Measurements from ENCODE around the gene GJC3.
"Not testable (repeated sequence)": the region's sequence is repeated elsewhere in the genome, so short reads cannot be mapped to it uniquely, and the experiment has no call there.

GJC3 gene, protein sequence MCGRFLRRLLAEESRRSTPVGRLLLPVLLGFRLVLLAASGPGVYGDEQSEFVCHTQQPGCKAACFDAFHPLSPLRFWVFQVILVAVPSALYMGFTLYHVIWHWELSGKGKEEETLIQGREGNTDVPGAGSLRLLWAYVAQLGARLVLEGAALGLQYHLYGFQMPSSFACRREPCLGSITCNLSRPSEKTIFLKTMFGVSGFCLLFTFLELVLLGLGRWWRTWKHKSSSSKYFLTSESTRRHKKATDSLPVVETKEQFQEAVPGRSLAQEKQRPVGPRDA

DNA sequence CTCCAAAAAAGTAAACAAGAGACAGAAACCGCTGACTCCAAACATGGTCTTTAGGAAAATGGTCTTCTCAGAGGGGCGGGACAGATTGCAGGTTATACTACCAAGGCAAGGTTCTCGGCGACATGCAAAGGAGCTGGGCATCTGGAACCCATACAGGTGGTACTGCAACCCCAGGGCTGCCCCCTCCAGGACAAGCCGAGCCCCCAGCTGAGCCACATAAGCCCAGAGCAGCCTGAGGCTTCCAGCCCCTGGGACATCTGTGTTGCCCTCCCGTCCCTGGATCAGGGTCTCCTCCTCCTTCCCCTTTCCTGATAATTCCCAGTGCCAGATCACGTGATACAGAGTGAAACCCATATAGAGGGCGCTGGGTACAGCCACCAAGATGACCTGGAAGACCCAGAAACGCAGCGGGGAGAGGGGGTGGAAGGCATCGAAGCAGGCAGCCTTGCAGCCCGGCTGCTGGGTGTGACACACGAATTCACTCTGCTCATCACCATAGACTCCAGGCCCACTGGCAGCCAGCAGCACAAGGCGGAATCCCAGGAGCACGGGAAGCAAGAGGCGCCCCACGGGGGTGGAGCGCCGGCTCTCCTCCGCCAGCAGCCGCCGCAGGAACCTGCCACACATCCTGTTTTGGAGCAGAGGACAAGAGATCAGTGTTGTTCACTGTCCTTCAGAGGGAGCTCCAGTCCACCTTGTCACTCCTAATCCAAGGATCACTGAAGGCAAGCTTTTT, at the start of gene GJC3:
TSS of gene GJC3 (minus strand) at position 627 of the 736 bp plus-strand sequence. CDS start at position 627, 0 bp downstream.
- FAIRE-seq: no peak

- FAIRE-seq: no peak
These were observed 47.2 kb upstream of the GJC3 start for GRCh38 chr7:99976626-99977025.

GRCh38 chr7:99975782-99976521, 46.5 kb upstream of the GJC3 start, which contains the start of gene AZGP1:
TSS of gene AZGP1 (minus strand) at chr7:99976031. CDS start at chr7:99976020, 11 bp downstream.
- no peak for FAIRE-seq

- FAIRE-seq: no peak
These were observed 45.3 kb upstream of the GJC3 start for GRCh38 chr7:99974681-99975080.

GRCh38 chr7:99973817-99974216, 44.4 kb upstream of the GJC3 start:
- not testable (repeated sequence) for FAIRE-seq

DNA sequence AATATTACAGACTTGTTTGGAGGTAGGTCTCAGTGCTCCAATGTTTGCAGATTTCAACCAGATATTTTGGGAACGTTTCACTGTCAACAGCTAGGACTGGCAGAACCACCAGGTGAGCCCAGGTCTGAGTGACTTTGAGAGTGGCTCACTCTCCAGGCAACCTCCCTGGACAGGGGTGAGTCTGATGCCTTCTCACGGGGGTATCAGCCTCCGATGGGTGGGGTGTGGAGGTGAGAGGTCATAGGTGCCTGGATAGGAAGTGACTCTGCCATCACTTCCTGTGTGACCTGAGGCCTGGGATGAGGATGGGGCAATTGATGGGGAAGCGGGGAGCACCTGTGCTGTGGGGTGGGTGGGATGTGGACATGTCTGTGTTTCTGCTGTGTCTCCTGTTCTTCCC, 41.8 kb upstream of the GJC3 start:
- no peak for FAIRE-seq

DNA sequence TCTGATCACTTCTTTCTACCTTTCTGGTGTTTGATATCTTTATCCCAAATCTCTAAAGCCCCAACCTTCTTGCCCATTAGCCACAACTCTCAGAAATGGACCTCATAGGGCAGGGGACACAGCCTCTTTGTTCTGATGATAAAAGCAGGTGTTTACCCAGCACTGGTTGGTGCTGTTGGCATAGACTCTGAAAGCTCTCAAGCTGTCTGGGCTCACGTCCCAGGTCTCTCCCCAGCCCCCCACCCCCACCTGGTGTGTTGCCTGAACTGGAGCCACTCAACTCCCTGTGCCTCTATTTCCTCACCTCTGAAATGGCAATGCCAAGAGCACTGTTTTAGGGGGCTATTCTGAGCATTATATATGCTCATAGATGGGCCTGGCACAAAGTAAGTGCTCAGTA, 40.4 kb upstream of the GJC3 start:
- not testable (repeated sequence) for FAIRE-seq

GRCh38 chr7:99969298-99969697, 39.9 kb upstream of the GJC3 start:
- FAIRE-seq: no peak

DNA sequence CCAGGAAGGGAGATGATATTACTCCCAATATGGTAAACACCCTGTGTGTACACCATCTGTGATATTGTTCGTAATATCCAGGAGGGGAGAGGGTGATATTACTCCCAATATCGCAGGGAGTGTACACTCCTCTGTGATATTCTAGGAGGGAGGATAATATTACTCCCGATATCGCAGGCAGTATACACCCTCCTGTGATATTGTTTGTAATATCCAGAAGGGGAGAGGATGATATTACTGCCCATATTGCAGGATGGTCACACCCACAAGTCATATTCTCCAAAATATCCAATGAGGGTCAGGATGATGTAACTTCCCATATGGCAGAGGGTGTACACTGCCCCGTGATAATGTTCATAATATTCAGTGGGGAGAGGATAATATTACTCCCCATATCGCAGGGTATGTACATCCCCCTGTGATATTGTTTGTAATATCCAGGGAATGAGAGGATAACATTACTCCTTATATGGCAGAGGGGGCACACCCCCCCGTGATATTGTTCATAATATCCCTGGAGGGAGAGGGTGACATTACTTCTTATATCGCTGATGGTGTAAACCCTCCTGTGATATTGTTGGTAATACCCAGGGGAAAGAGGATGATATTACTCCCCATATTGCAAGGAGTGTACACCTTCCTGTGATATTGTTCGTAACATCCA, 29.3 kb upstream of the GJC3 start:
- no peak for FAIRE-seq

DNA sequence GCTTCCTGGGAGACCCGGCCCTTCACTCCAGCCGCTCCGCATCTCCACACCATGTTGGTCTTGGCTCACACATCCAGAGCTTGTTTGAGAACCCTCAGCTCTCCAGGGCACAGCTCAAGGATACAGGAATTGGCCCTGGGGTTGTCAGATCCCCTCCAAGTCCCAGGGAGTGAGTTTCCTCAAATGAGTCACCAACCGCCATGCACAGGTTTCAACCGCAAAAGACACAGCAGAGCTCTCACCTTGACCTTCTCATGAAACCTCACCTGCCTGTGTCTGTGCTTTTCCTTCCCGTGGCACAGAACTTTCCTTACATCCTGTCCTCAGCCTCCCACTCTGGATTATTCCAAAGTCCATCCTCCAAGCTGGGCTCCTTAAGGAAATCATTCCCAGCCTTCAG, 25.8 kb upstream of the GJC3 start:
- FAIRE-seq: no peak

GRCh38 chr7:99954643-99955042, 25.2 kb upstream of the GJC3 start:
- not testable (repeated sequence) for FAIRE-seq

- FAIRE-seq: no peak
These were observed 24.2 kb upstream of the GJC3 start for GRCh38 chr7:99953649-99954048.

- not testable (repeated sequence) for FAIRE-seq
These were observed 23.2 kb upstream of the GJC3 start for GRCh38 chr7:99952649-99953048.

DNA sequence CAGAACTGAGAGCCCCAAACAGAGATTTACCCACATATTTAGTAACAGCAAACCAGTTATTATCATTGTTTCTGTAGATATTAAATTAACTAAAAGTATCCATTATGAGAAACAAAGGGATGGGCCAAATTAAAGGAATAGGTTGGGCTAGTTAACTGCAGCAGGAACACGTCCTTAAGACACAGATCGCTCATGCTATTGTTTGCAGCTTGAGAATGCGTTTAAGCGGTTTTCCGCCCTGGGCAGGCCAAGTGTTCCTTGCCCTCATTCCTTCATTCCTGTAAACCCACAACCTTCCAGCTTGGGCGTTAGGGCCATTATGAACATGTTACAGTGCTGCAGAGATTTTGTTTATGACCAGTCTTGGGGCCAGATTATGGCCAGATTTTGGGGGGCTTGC, 21.4 kb upstream of the GJC3 start:
- not testable (repeated sequence) for FAIRE-seq

DNA sequence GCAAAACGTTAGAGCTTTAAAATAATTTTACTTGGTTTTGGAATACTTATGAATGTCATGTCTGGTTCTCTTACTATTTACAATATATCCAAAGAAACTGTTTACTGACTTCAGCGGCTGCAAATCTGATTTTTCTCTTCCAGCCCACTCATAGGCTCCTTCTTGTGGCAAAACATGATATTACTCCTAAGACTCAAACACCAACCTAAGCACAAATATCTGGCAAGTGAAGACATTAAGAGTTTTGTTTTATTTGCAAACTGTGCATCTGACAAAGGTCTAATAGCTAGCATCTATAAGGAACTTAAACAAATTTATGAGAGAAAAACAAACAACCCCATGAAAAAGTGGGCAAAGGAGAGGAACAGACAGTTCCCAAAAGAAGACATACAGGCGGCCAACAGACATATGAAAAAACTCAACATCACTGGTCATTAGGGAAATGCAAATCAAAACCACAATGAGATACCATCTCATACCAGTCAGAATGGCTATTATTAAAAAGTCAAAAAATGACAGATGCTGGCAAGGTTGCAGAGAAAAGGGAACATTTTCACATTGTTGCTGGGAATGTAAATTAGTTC, 20.3 kb upstream of the GJC3 start:
- no peak for FAIRE-seq

GRCh38 chr7:99947608-99948007, 18.2 kb upstream of the GJC3 start:
- FAIRE-seq: no peak

DNA sequence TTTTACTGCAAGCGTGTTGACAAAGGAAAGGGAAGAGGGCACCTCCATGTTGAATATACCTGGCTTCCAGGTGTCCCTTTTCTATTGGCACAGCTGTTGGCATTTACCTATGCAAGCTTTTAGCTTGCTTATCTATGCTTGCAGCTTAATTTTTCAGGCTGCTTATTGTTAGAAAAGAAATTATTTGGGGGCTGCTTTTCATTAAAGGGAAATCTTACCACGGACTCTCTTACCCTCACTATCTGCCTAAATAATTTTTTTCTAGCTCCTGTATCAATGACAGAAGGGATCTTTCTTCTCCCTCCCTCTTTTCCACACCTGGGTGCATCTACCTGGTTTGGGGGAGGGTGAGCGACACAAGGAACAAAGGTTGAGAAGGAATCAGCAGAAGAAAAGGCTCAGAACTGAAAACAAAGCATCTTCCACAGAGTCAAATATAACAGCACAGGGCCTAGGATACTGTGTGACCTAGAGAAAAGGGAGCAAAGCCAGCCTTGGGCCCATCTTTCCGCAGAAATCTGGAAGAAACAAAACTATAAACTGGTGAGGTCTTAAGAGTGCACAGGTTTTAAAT, 15.2 kb upstream of the GJC3 start:
- no peak for FAIRE-seq

- no peak for FAIRE-seq
These were observed 14.4 kb upstream of the GJC3 start for GRCh38 chr7:99943641-99944496.

GRCh38 chr7:99938296-99938695, 8.9 kb upstream of the GJC3 start:
- FAIRE-seq: no peak

DNA sequence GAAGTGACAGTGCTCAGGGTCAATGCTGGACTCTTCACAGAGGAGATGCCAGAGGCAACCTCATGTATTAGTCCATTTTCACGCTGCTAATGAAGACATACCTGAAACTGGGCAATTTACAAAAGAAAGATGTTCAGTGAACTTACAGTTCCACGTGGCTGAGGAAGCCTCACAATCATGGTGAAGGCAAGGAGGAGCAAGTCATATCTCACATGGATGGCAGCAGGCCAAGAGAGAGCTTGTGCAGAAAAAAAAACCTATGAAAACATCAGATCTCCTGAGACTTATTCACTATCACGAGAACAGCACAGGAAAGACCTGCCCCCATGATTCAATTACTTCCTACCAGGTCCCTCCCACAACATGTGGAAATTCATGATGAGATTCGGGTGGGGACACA, 5.6 kb upstream of the GJC3 start:
- not testable (repeated sequence) for FAIRE-seq

DNA sequence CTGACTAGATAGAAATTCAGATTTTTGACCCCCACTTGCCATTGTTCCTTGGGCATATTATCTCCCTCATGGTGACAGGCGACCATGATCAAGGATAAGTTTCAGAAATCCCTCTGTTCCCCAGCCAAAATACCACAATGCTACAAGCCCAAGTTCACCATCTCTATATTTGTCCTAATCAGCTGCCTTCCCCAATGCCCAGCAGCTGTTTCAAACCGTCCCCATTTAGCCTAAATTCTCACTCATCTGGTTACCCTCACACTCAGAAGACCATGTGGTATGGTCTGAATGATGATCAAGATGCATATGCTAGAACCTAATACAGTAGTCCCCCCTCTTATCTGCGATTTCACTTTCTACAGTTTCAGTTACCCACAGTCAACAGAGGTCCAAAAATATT, 956 bp upstream of the GJC3 start:
- FAIRE-seq: no peak

DNA sequence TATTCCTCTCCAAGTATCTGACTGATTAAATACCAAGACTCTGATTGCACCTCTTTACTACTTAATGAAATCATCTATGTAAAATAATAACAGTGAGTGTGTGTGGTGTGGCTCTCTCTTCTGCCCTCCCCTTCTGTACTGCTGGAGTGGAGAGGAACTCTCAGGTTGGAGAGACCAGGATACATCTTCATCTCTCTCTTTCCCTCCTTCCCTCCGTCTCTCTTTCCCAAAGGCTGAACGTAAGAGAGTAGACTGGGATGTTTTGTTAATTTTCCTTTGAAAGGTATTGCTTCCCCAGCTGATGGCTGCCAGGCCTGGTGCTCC, 272 bp upstream of the GJC3 start:
- FAIRE-seq: no peak
